ENCODE data around the gene BNIP3. TPM values are rescaled to one million over a fixed set of nuclear protein-coding genes. Genes with fewer than 3 reads are reported as not detected.
A peak's percentile ranks its signal among the peaks of the same experiment; 100 is the strongest.
"Not testable (repeated sequence)": the region's sequence is repeated elsewhere in the genome, so short reads cannot be mapped to it uniquely, and the experiment has no call there.

Gene BNIP3
- total and polyA plus RNA-seq, 2 donors = 22.7 to 38.3 TPM

DNA sequence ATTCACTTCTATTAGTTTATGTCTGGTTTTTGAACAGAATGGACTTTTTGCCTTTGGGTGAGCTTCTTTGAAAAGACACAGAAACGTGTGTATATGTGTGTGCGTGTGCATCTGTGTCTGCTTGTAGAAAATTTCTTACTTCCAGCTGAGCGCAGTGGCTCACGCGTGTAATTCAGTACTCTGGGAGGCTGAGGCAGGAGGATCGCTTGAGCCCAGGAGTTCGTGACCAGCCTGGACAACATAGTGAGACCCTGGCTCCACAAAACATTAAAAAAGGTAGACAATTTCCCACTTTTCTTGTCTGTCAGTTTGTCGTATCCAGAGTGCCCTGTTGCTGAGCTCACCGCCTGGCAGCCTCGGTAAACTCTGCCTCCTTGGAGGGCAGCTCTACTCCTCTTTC lies 55.5 kb downstream of the BNIP3 start:
- peaks cover 0 to 3% of the 10 kb centered on the region in 2 donors for H3K9me3 ChIP-seq (ENCODE audit: control insufficient read depth in 2 of 2, insufficient read depth in 1 of 2, low read length in 1 of 2)
- H3K4me3 ChIP-seq (ENCODE audit: low read length in 2 of 2) = no peak overlapping the region
- WGBS = 98% methylated on average over 10 of the region's 10 CpGs
- peaks cover 6 to 26% of the 10 kb centered on the region in 2 donors for H3K4me1 ChIP-seq (ENCODE audit: control insufficient read depth in 2 of 2, insufficient read depth in 2 of 2, low read length in 2 of 2)
- DNase-seq (ENCODE audit: low read depth in 6 of 9, low spot score in 9 of 9) = no peak
- H3K27ac ChIP-seq (ENCODE audit: low read depth in 1 of 2, low read length in 1 of 2) = no peak overlapping the region
- H3K27me3 ChIP-seq (ENCODE audit: control insufficient read depth in 2 of 2, insufficient read depth in 1 of 2, low read length in 1 of 2) = no peaks in the 10 kb centered on the region
- peaks cover 5 to 10% of the 10 kb centered on the region in 2 donors for H3K36me3 ChIP-seq (ENCODE audit: control insufficient read depth in 2 of 2, insufficient read depth in 2 of 2, low read length in 1 of 2)

- no peaks in the 10 kb centered on the region for H3K27me3 ChIP-seq (ENCODE audit: control insufficient read depth in 2 of 2, insufficient read depth in 1 of 2, low read length in 1 of 2)
- WGBS = 98% methylated on average over 9 of the region's 9 CpGs
These were observed 56.0 kb downstream of the BNIP3 start for GRCh38 chr10:131925716-131926115.

GRCh38 chr10:131925011-131925649 lies 56.6 kb downstream of the BNIP3 start:
- H3K27me3 ChIP-seq (ENCODE audit: control insufficient read depth in 2 of 2, insufficient read depth in 1 of 2, low read length in 1 of 2) = no peaks in the 10 kb centered on the region
- no peak overlapping the region for H3K27ac ChIP-seq (ENCODE audit: low read depth in 1 of 2, low read length in 1 of 2)
- H3K36me3 ChIP-seq (ENCODE audit: control insufficient read depth in 2 of 2, insufficient read depth in 2 of 2, low read length in 1 of 2) = peaks cover 5 to 10% of the 10 kb centered on the region in 2 donors
- no peak overlapping the region for H3K4me3 ChIP-seq (ENCODE audit: low read length in 2 of 2)
- no peak for DNase-seq (ENCODE audit: low read depth in 6 of 9, low spot score in 9 of 9)
- H3K9me3 ChIP-seq (ENCODE audit: control insufficient read depth in 2 of 2, insufficient read depth in 1 of 2, low read length in 1 of 2) = peaks cover 0 to 3% of the 10 kb centered on the region in 2 donors
- peaks cover 6 to 17% of the 10 kb centered on the region in 2 donors for H3K4me1 ChIP-seq (ENCODE audit: control insufficient read depth in 2 of 2, insufficient read depth in 2 of 2, low read length in 2 of 2)

More at GRCh38 chr10:131925716-131926115, 56.0 kb downstream of the BNIP3 start:
- DNase-seq (ENCODE audit: low read depth in 6 of 9, low spot score in 9 of 9) = no peak
- no peak overlapping the region for H3K27ac ChIP-seq (ENCODE audit: low read depth in 1 of 2, low read length in 1 of 2)
- H3K36me3 ChIP-seq (ENCODE audit: control insufficient read depth in 2 of 2, insufficient read depth in 2 of 2, low read length in 1 of 2) = peaks cover 5 to 10% of the 10 kb centered on the region in 2 donors
- peaks cover 0 to 3% of the 10 kb centered on the region in 2 donors for H3K9me3 ChIP-seq (ENCODE audit: control insufficient read depth in 2 of 2, insufficient read depth in 1 of 2, low read length in 1 of 2)
- no peak overlapping the region for H3K4me3 ChIP-seq (ENCODE audit: low read length in 2 of 2)
- peaks cover 6 to 21% of the 10 kb centered on the region in 2 donors for H3K4me1 ChIP-seq (ENCODE audit: control insufficient read depth in 2 of 2, insufficient read depth in 2 of 2, low read length in 2 of 2)

DNA sequence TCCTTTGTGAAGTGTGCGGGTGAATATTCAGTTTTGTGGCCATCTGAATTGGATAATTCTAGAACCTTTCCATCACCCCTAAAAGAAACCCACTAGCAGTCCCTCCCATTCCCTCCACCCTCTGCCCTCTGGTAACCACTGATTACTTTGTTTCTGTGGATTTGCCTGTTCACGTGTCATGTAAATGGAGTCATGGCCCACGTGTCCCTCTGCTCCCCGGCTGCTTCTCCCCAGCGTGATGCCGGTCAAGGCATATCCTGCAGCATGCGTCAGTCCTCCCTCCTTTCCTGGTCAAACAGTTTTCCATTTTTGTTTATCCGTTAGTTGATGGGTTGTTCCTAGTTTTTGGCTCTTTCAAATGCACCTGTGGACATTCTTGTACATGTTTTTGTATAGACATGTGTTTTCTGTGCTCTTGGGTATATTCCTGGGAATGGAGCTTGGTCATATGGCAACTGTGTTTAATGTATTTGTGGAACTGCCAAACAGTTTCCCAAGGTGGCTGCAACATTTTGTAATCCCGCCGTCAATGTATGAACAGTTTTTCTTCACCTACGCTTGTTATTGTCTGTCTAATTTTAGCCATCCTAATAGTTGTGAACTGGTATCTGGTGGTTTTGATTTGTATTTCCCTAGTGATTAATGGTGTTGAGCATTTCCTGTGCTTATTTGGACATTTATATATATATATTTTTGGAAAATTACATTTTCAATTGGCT lies 58.5 kb downstream of the BNIP3 start:
- no peaks in the 10 kb centered on the region for H3K27me3 ChIP-seq (ENCODE audit: control insufficient read depth in 2 of 2, insufficient read depth in 1 of 2, low read length in 1 of 2)
- WGBS = 98% methylated on average over 11 of the region's 11 CpGs
- DNase-seq (ENCODE audit: low read depth in 6 of 9, low spot score in 9 of 9) = no peak
- H3K4me1 ChIP-seq (ENCODE audit: control insufficient read depth in 2 of 2, insufficient read depth in 2 of 2, low read length in 2 of 2) = peaks cover under 1 to 6% of the 10 kb centered on the region in 2 donors
- peaks cover 0 to 3% of the 10 kb centered on the region in 2 donors for H3K9me3 ChIP-seq (ENCODE audit: control insufficient read depth in 2 of 2, insufficient read depth in 1 of 2, low read length in 1 of 2)
- H3K27ac ChIP-seq (ENCODE audit: low read depth in 1 of 2, low read length in 1 of 2) = no peak overlapping the region
- H3K36me3 ChIP-seq (ENCODE audit: control insufficient read depth in 2 of 2, insufficient read depth in 2 of 2, low read length in 1 of 2) = peaks cover 5 to 7% of the 10 kb centered on the region in 2 donors
- no peak overlapping the region for H3K4me3 ChIP-seq (ENCODE audit: low read length in 2 of 2)

GRCh38 chr10:131921184-131921583 lies 60.5 kb downstream of the BNIP3 start:
- Histone ChIP-seq H3K4me3 (ENCODE audit: low read length in 2 of 2) (no peak overlapping the region), H3K4me1 (ENCODE audit: control insufficient read depth in 2 of 2, insufficient read depth in 2 of 2, low read length in 2 of 2) (no peaks in the 10 kb centered on the region), H3K9me3 (ENCODE audit: control insufficient read depth in 2 of 2, insufficient read depth in 1 of 2, low read length in 1 of 2) (peaks cover 0 to 3% of the 10 kb centered on the region in 2 donors), H3K27me3 (ENCODE audit: control insufficient read depth in 2 of 2, insufficient read depth in 1 of 2, low read length in 1 of 2) (no peaks in the 10 kb centered on the region), H3K27ac (ENCODE audit: low read depth in 1 of 2, low read length in 1 of 2) (no peak overlapping the region), H3K36me3 (ENCODE audit: control insufficient read depth in 2 of 2, insufficient read depth in 2 of 2, low read length in 1 of 2) (peaks cover 0 to 2% of the 10 kb centered on the region in 2 donors)
- 92% methylated on average over 8 of the region's 8 CpGs for WGBS
- no peak for DNase-seq (ENCODE audit: low read depth in 6 of 9, low spot score in 9 of 9)

DNA sequence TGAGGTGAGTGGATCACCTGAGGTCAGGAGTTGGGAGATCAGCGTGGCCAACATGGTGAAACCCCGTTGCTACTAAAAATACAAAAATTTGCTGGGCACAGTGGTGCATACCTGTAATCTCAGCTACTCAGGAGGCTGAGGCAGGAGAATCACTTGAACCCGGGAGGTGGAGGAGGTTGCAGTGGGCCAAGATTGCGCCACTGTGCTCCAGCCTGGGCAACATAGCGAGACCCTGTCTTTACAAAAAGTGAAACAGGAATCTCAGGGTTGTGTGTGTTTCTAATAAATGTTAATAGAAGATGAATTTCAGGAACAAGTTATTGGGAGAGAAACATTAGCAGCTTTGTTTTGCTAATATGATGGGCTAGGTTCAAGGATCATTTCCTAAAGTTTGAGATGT lies 61.0 kb downstream of the BNIP3 start:
- Histone ChIP-seq H3K9me3 (ENCODE audit: control insufficient read depth in 2 of 2, insufficient read depth in 1 of 2, low read length in 1 of 2) (peaks cover 0 to under 1% of the 10 kb centered on the region in 2 donors), H3K36me3 (ENCODE audit: control insufficient read depth in 2 of 2, insufficient read depth in 2 of 2, low read length in 1 of 2) (no peaks in the 10 kb centered on the region), H3K4me3 (ENCODE audit: low read length in 2 of 2) (no peak overlapping the region), H3K27ac (ENCODE audit: low read depth in 1 of 2, low read length in 1 of 2) (peak overlapping the region in 1 of 2 donors; percentile 31), H3K4me1 (ENCODE audit: control insufficient read depth in 2 of 2, insufficient read depth in 2 of 2, low read length in 2 of 2) (no peaks in the 10 kb centered on the region), H3K27me3 (ENCODE audit: control insufficient read depth in 2 of 2, insufficient read depth in 1 of 2, low read length in 1 of 2) (no peaks in the 10 kb centered on the region)
- WGBS = 90% methylated on average over 5 of the region's 5 CpGs
- DNase-seq (ENCODE audit: low read depth in 6 of 9, low spot score in 9 of 9) = no peak

- no peaks in the 10 kb centered on the region for H3K4me1 ChIP-seq (ENCODE audit: control insufficient read depth in 2 of 2, insufficient read depth in 2 of 2, low read length in 2 of 2)
- no peak overlapping the region for H3K4me3 ChIP-seq (ENCODE audit: low read length in 2 of 2)
- H3K9me3 ChIP-seq (ENCODE audit: control insufficient read depth in 2 of 2, insufficient read depth in 1 of 2, low read length in 1 of 2) = no peaks in the 10 kb centered on the region
These were observed 61.6 kb downstream of the BNIP3 start for GRCh38 chr10:131920151-131920550.

GRCh38 chr10:131919461-131919860 lies 62.3 kb downstream of the BNIP3 start:
- not testable (repeated sequence) for H3K4me3 ChIP-seq (ENCODE audit: low read length in 2 of 2); H3K27ac ChIP-seq (ENCODE audit: low read depth in 1 of 2, low read length in 1 of 2); DNase-seq (ENCODE audit: low read depth in 6 of 9, low spot score in 9 of 9); H3K36me3 ChIP-seq (ENCODE audit: control insufficient read depth in 2 of 2, insufficient read depth in 2 of 2, low read length in 1 of 2); H3K27me3 ChIP-seq (ENCODE audit: control insufficient read depth in 2 of 2, insufficient read depth in 1 of 2, low read length in 1 of 2); H3K4me1 ChIP-seq (ENCODE audit: control insufficient read depth in 2 of 2, insufficient read depth in 2 of 2, low read length in 2 of 2); H3K9me3 ChIP-seq (ENCODE audit: control insufficient read depth in 2 of 2, insufficient read depth in 1 of 2, low read length in 1 of 2)
- 99% methylated on average over 14 of the region's 14 CpGs for WGBS

More at GRCh38 chr10:131920151-131920550, 61.6 kb downstream of the BNIP3 start:
- Histone ChIP-seq H3K27ac (ENCODE audit: low read depth in 1 of 2, low read length in 1 of 2) (no peak overlapping the region), H3K36me3 (ENCODE audit: control insufficient read depth in 2 of 2, insufficient read depth in 2 of 2, low read length in 1 of 2) (no peaks in the 10 kb centered on the region), H3K27me3 (ENCODE audit: control insufficient read depth in 2 of 2, insufficient read depth in 1 of 2, low read length in 1 of 2) (no peaks in the 10 kb centered on the region)
- DNase-seq (ENCODE audit: low read depth in 6 of 9, low spot score in 9 of 9) = no peak
- 96% methylated on average over 11 of the region's 11 CpGs for WGBS
